HG02852 (cell line): ENCODE data around the gene TPX2.

Experiments
- ATAC-seq: cut with Tn5 transposase; IDR thresholded peaks from one replicate; pipeline ENCODE4 v1.9.1; 2021; ENCODE audit warnings: mild to moderate bottlenecking, moderate library complexity; ENCODE audit not compliant: unreplicated experiment

TPX2 gene

GRCh38 chr20:31845300-31845863, 106.3 kb downstream of the TPX2 start, which contains the start of gene FOXS1:
Gene FOXS1 (minus strand): TSS chr20:31845604. CDS start chr20:31845542, 62 bp downstream.
- no peak for ATAC-seq

GRCh38 chr20:31846793-31847138, 107.7 kb downstream of the TPX2 start:
- no peak for ATAC-seq

GRCh38 chr20:31848088-31848999, 109.3 kb downstream of the TPX2 start:
- ATAC-seq: no peak

- no peak for ATAC-seq
These were observed 110.3 kb downstream of the TPX2 start for GRCh38 chr20:31849306-31849930.
